GM12878 (cell line): ENCODE results near the gene IQCF2.
"Not testable (repeated sequence)": the region's sequence is repeated elsewhere in the genome, so short reads cannot be mapped to it uniquely, and the experiment has no call there.

Experiments
- EGR1 ChIP-seq, 2 experiments: IDR thresholded peaks; 1 replicate in 1 of 2; 2 replicates in 1 of 2; pipeline ENCODE4 v1.6.1; 2011 to 2012; ENCODE audit warnings: low read depth in 2 of 2, low read length in 2 of 2, borderline replicate concordance in 1 of 2, mild to moderate bottlenecking in 1 of 2, moderate library complexity in 1 of 2
- EP300 ChIP-seq, 2 experiments: fragments of 150-350 bp in 1 of 2; IDR thresholded peaks; 2 replicates each; pipeline ENCODE4 v1.6.1; 2011 to 2012; ENCODE audit warnings: low read depth in 2 of 2, low read length in 2 of 2, borderline replicate concordance in 1 of 2, improper control_type of control experiment in 1 of 2, inconsistent platforms in 1 of 2; ENCODE audit not compliant: control insufficient read depth in 1 of 2
- JUND ChIP-seq: IDR thresholded peaks from 2 replicates; pipeline ENCODE4 v1.6.1; 2012; ENCODE audit warnings: low read depth, mild to moderate bottlenecking, low read length, improper control_type of control experiment, moderate library complexity
- PAX5 ChIP-seq: IDR thresholded peaks from 2 replicates; pipeline ENCODE4 v1.6.1; 2011; ENCODE audit warnings: low read depth, low read length, borderline replicate concordance
- POLR2AphosphoS2 ChIP-seq: IDR thresholded peaks from 2 replicates; pipeline ENCODE4 v1.6.1; 2011; ENCODE audit warnings: low read depth, mild to moderate bottlenecking, low read length, improper control_type of control experiment, moderate library complexity
- POLR2AphosphoS5 ChIP-seq: IDR thresholded peaks from 2 replicates; pipeline ENCODE4 v1.6.1; 2011; ENCODE audit warnings: mild to moderate bottlenecking, low read length, inconsistent platforms
- RELA ChIP-seq: fragments of 450-650 bp; IDR thresholded peaks from 2 replicates; pipeline ENCODE4 v1.8.0; 2014; ENCODE audit warnings: borderline replicate concordance; ENCODE audit not compliant: partially characterized antibody
- SP1 ChIP-seq: IDR thresholded peaks from one replicate; pipeline ENCODE4 v1.6.1; 2011; ENCODE audit warnings: low read depth, low read length
- ZZZ3 ChIP-seq: IDR thresholded peaks from 2 replicates; pipeline ENCODE4 v1.6.1; 2011; ENCODE audit warnings: low read depth; ENCODE audit not compliant: control insufficient read depth, insufficient read length
- TF ChIP-seq, protein P1 (sequence below), 3 experiments: IDR thresholded peaks in 2 of 3; conservative IDR thresholded peaks in 1 of 3; 2 replicates each; pipeline ENCODE4 v1.5.1; 2011; ENCODE audit warnings: low read depth in 3 of 3, low read length in 3 of 3, mild to moderate bottlenecking in 3 of 3, control low read depth in 2 of 3, moderate library complexity in 2 of 3, inconsistent platforms in 1 of 3, mixed read lengths in 1 of 3; ENCODE audit not compliant: control insufficient read depth in 2 of 3, insufficient read depth in 1 of 3; ENCODE audit errors: extremely low read depth in 1 of 3
- TF ChIP-seq, protein P2 (sequence below): IDR thresholded peaks from 2 replicates; pipeline ENCODE4 v1.6.1; 2012; ENCODE audit warnings: low read depth, low read length, improper control_type of control experiment
- TF ChIP-seq, protein P3 (sequence below): IDR thresholded peaks from 2 replicates; pipeline ENCODE4 v1.6.1; 2011; ENCODE audit warnings: low read depth, mild to moderate bottlenecking, low read length, moderate library complexity, borderline replicate concordance; ENCODE audit errors: extremely low read depth
- TF ChIP-seq, protein P4 (sequence below): fragments of 450-650 bp; IDR thresholded peaks from 2 replicates; pipeline ENCODE4 v1.6.1; 2017; ENCODE audit warnings: mild to moderate bottlenecking, low read depth, inconsistent platforms; ENCODE audit not compliant: poor library complexity, severe bottlenecking

DNA sequence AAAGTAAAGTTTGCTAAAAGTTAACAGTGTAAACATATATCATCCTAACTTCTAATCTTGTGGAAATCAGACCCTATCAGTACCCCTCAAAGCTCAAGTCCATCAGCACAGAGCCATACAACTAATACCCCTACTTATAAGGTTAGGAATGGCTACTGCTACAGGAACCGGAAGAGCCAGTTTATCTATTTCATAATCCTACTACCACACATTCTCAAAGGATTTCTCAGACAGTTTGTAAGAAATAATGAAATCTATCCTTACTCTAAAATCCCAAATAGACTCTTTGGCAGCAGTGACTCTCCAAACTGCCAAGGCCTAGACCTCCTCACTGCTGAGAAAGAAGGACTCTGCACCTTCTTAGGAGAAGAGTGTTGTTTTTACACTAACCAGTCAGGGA is 6.0 kb upstream of the IQCF2 start:
- not testable (repeated sequence) for TF ChIP-seq POLR2AphosphoS2; POLR2AphosphoS5; SP1; PAX5; EGR1 (IDR thresholded peaks at IDR 0.05; ENCODE audit: borderline replicate concordance in 1 of 2, low read depth in 2 of 2, low read length in 2 of 2); JUND; ZZZ3; RELA; EP300 (IDR thresholded peaks at IDR 0.05; ENCODE audit: borderline replicate concordance in 1 of 2, control insufficient read depth in 1 of 2, low read depth in 2 of 2, low read length in 2 of 2)
- TF ChIP-seq, protein P1, sequence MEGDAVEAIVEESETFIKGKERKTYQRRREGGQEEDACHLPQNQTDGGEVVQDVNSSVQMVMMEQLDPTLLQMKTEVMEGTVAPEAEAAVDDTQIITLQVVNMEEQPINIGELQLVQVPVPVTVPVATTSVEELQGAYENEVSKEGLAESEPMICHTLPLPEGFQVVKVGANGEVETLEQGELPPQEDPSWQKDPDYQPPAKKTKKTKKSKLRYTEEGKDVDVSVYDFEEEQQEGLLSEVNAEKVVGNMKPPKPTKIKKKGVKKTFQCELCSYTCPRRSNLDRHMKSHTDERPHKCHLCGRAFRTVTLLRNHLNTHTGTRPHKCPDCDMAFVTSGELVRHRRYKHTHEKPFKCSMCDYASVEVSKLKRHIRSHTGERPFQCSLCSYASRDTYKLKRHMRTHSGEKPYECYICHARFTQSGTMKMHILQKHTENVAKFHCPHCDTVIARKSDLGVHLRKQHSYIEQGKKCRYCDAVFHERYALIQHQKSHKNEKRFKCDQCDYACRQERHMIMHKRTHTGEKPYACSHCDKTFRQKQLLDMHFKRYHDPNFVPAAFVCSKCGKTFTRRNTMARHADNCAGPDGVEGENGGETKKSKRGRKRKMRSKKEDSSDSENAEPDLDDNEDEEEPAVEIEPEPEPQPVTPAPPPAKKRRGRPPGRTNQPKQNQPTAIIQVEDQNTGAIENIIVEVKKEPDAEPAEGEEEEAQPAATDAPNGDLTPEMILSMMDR (IDR thresholded peaks at IDR 0.05 in 2 of 3, conservative IDR thresholded peaks at IDR 0.05 in 1 of 3; ENCODE audit: control insufficient read depth in 2 of 3, extremely low read depth in 1 of 3, insufficient read depth in 1 of 3, low read depth in 3 of 3, low read length in 3 of 3) = not testable (repeated sequence)
- TF ChIP-seq, protein P2, sequence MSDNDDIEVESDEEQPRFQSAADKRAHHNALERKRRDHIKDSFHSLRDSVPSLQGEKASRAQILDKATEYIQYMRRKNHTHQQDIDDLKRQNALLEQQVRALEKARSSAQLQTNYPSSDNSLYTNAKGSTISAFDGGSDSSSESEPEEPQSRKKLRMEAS = not testable (repeated sequence)
- TF ChIP-seq, protein P3, sequence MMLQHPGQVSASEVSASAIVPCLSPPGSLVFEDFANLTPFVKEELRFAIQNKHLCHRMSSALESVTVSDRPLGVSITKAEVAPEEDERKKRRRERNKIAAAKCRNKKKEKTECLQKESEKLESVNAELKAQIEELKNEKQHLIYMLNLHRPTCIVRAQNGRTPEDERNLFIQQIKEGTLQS = not testable (repeated sequence)
- TF ChIP-seq, protein P4, sequence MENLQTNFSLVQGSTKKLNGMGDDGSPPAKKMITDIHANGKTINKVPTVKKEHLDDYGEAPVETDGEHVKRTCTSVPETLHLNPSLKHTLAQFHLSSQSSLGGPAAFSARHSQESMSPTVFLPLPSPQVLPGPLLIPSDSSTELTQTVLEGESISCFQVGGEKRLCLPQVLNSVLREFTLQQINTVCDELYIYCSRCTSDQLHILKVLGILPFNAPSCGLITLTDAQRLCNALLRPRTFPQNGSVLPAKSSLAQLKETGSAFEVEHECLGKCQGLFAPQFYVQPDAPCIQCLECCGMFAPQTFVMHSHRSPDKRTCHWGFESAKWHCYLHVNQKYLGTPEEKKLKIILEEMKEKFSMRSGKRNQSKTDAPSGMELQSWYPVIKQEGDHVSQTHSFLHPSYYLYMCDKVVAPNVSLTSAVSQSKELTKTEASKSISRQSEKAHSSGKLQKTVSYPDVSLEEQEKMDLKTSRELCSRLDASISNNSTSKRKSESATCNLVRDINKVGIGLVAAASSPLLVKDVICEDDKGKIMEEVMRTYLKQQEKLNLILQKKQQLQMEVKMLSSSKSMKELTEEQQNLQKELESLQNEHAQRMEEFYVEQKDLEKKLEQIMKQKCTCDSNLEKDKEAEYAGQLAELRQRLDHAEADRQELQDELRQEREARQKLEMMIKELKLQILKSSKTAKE = not testable (repeated sequence)
